DMS153 (cell line): ENCODE results near the gene KIF3A.

ENCODE experiments used
- DNase-seq: peaks from one replicate; lab custom pipeline; 2025; lab: John Stamatoyannopoulos, UW

Gene KIF3A

DNA sequence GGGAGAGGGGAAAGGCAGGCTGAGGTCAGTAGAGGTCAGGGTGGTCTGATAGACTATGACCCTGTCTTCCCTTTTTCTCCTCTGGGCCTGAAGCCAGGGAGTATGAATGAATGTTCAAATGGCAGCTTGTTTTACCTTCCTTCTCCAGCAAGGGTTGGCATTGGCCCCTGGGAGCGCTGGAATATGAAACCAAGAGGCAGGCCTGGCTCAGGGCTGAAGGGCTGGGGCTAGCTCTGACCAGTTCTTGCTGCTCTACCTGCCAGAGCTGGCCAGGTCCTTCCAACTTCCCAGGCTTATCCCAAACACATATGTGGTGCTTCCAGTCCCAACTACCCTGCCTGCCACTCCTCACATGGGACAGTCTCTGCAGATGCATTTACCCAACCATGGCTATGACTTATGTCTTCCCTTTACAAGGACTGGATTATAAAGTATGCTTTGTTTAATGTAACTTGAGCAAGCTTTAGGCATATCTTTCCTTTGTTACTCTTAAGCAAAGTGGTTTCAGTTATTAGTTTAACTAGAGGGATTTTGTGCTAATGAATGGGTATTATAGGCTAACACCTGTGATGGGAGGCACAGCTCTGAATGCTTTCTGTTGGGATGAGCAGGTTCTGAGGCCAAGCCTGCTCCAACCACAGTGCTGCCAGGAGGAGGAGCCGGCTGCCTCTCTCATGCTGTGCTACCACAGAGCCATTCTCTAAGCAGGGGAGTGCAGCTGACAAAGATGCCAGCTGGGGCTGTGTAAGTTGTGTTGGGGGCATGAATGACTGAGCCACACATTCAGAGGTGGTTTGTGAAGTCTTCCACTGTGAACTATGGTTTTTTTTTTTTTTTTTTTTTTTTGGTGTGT, 16.0 kb upstream of the KIF3A start:
- DNase-seq: no peak

DNA sequence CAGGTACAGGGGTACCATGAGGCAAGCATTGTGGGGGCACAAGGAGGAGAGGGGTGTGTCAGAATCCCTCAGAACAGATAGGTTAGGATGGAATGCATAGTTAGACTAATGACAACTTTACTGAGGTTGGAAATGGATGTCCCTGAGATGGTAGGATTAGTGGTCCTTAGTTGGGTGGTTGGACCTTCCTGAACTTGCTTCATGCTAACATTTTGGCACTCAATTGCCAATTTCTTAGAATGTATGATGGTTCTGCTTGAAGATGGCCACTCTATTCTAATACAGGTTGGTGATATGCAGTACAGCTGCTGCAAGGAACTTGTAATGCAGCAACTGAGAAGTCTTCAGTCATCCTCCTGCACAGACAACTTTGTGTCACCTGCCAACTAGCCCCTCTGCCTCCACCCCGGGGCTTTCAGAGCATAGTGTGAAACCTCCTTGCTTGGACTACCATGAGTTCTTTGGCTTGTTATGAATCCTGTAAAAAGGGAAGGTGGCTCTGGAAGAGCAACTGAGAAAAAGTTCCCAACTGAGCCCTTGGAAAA, 15.3 kb upstream of the KIF3A start:
- no peak for DNase-seq

DNA sequence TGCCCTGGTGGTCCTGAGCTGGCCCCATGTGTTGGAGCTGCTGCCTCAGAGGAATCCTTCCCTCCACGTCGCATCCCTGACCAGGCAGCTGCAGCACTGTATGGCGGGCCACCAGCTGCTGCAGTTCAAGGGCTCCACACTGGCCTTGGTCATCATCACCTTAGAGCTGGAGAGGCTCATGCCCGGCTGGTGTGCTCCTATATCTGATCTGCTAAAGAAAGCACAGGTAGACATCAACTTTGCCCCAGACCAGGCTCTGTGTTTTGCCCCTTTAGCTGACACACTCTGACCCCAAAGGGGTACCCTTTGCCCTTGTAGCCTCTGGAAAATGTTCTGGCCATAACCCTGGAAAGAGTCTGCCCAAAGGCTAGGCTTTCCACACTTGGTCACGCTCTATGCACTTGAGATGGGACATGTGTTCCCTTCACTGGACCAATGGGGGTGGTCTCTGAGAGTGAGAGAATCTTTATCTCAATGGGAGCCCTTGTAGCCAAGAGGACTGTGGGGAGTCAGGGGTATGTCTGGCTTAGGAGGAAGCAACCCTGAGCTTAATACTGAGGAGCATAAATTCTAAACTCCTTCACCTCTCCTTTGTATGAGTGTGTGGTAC, 14.7 kb upstream of the KIF3A start:
- no peak for DNase-seq

DNA sequence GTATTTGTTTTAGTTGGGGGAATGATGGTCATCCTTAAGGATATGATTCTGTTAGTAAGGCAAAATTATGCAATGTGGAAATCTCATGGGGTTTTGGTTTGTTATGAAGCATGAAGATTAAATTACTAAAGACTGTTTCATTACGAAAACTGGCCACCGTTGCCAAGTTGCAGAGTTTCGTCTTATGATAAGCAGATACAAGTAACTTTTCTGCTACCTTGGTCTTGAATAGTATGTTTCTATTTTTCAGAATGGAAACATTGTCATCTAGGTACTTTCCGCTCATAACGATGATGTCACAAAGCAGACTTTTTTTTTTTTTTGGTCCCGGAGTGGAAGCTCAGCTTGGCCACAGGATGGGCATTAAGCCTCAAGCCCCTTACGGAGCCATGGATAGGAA, 14.1 kb upstream of the KIF3A start:
- DNase-seq: no peak

DNA sequence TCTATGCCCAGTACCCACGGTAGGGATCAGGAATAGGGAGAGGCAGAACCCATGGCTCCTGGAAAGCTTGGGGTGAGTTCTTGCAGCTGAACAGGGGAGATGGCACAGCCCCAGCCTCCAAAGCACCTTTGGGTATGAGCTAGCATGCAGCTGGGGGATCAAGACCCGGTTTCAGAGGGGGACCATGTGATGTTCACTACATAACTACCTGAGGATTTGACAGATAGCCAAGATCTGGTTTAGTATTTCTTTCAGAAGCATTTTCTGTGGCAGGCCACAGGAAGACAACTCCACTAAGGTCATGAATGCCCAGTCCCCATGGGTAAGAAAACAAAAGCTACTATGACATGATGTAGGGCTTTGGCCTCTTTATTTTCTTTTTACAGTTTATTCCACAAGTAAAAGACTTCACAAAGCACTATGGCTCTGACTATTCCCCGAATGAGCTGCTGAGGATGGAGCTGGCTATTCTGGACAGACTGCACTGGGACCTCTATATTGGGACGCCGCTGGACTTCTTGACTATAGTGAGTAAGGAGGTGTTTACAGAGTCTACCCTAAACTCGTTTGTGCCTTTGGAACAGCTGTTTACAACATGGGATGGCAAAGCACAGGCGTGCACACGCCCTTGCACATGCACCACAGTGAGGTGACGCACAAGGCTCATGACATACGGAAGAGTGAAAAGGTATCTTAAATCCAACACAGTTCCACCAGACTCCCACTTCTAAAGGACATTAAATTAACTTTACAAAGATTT, 13.3 kb upstream of the KIF3A start:
- no peak for DNase-seq

DNA sequence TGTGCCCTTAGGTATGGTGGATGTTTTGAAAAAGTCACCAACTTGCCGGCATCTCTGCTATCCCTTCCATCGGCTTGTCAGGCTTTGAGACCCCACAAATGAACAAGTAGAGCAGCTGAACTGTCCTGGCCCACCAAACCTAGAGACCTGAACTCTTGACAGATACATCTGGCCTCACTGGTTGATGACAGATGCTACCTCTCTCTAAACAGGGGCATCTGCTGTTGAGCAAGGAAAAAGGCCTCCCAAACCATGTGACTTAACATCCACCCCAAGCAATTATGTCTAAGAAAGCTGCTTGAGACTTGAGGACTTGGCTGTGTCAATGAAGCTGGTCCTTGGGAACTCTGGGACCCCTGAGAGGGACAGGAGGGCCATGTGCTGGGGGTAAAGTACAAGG, 12.2 kb upstream of the KIF3A start:
- DNase-seq: no peak

DNA sequence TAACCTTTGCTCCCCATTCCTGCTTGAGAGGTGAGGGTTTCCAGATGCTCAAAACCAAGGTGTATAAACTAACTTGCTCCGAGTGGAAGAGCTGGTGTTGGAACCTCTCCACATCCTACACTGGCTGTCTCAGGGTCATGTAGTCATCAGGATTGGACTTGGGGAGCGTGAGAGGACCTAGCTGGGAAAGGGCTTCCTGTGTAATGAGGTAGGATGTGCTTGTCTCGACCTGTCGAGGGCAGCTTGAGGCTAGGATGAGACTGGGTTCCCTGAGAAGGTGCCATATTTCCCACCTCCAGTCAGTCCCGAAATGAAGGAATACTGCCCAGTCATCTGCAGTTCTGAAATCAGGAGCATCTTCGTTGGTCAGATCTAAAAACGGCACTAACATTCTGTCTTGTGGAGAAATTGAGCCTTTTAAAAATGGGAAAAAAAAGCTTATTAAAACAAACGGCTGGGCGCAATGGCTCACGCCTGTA, 11.2 kb upstream of the KIF3A start:
- no peak for DNase-seq

DNA sequence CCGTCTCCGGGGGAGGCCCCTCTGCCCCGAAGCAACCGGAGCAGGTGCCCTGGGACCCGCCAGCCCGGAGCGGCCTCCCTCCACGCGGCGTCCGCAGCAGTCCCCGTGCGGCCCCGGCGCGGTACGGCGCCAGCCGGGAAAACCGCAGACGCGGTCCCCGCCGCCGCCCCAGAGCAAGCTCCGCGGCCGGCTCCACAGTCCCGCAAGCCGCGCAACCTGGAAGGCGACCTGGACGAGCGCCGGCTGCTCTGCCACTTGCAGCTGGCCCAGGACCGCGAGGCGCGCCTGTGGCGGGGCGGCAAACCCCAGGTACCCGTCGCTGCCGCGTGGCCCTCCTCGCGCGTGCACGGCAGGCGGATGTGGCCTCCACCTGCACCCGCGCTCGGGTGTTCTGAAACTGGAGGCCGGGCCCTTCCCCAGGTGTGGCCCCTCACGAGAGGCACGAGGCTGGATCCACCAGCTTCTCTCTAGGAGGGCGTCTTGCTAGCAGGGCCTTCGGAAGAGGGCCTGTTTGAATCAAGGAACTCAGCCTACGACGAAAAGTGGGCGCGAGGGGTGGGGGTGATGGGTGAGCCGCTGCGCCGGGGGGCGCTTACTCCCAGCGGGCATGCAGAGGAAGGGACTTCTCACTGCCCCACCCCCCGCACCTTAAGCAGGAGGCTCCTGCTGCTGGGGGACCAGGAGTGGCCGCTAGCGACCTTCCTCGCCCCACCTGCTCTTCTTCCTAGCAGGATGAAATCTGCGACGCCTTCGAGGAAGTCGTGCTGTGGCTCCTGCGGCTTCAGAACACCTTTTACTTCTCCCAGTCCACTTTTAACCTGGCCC, 10.5 kb upstream of the KIF3A start:
- DNase-seq: no peak

DNA sequence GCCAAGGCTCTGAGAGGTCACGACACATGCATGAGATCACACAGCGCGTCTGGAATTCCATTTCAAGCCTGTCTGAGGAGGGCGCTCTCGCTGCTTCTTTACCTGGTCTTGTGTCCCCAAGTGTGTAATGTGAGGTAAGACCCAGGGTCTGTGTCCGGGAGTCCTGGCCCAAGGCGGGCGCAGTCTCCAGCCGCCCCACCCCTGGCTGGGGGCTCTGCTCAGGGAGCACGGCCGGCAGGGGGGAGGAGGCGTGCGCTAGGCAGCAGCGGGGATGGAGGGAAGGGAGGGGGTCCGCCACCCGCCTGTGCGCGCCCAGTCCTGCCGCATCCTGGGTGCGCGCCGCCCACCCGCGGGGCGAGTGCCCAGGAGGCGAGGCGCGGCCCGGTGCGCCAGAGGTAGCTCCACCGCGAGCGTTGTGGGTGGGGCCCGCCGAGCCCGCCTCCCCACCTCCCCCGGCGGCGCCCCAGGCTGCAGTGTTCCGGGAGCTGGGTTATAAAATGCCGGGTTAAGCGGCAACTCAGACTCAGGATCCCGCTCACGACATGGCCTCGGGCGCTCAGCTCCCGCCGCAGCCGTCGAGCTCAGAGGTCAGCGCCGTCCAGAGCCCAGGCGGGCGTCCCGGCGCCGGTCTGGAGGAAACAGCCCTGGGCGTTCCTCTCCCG, 9.7 kb upstream of the KIF3A start, which contains the start of gene CCNI2:
CCNI2 (plus strand) TSS at position 473 of the 662 bp plus-strand sequence; CDS start at position 543, 70 bp downstream.
- DNase-seq: no peak

DNA sequence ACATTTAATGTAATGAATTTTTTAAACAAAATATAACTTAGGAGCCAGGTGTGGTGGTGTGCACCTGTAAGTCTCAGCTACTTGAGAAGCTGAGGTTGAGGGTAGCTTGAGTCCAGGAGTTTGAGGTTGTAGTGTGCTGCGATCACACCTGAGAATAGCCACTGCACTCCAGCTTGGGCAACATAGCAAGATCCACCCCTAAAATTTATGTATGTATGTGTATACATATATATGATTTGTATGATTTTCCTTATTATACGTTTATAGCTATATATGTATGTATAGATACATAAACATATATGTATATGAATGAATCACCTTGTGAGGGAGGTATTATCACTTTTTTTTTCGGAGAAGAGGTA, 9.2 kb upstream of the KIF3A start:
- no peak for DNase-seq

DNA sequence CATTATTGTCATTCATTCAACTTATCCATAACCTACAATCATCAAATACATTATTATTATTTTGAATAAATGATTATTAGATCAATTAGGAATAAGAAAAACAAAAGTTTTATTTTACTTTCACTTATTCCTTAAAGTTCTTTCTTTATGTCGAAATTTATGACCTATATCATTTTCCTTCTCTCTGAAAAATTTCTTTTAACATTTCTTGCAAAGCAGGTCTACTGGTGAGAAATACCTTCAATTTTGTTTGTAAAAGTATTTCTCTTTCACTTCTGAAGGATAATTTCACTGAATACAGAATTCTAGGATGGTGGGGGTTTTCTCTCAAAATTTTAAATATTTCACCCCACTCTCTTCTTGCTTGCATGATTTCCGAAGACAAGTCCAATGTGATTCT, 7.3 kb upstream of the KIF3A start:
- DNase-seq: no peak

DNA sequence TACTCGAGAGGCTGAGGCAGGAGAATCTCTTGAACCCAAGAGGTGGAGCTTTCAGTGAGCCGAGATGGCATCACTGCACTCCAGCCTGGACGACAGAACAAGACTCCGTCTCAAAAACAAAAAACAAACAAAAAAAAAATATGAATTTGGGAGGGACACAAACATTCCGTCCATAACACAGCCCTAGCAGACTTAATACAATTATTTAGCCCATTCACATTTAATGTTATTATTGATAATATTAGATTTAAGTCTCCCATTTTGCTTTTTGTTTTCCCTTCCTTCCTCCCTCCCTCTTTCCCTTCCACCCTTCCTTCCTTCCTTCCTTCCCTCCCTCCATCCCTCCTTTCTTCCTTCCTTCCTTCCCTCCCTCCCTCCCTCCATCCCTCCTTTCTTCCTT, 5.3 kb upstream of the KIF3A start:
- no peak for DNase-seq

DNA sequence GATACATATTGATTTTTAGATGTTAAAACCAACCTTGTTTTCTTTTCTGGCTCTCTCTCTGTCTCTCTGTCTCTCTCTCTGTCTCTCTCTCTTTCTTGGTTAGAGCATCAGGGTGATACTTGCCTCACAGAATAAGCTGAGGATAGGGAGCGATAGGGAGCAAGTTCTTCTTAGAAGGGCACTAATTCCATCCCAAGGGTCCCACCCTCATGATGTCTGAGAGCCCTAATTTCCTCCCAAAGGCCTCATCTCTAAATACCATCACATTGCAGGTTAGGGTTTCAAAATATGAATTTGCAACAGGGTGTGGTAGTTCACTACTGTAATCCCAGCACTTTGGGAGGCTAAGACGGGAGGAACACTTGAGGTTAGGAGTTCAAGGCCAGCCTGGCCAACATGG, 4.8 kb upstream of the KIF3A start:
- DNase-seq: no peak

DNA sequence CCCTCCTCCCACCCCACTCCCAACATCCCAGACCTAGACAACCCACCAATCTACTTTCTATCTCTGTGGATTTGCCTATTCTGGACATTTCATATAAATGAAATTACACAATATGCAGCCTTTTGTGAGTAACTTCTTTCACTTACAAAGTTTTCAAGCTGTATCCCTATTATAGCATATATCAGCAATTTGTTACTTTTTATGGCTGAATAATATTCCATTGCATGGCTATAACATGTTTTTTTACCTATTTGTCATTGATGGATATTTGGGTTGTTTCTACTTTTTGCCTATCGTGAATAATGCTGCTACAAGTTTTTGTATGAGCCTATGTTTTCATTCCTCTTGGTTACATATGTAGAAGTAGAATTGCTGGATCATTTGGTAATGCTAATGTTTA, 1.9 kb upstream of the KIF3A start:
- DNase-seq: no peak

DNA sequence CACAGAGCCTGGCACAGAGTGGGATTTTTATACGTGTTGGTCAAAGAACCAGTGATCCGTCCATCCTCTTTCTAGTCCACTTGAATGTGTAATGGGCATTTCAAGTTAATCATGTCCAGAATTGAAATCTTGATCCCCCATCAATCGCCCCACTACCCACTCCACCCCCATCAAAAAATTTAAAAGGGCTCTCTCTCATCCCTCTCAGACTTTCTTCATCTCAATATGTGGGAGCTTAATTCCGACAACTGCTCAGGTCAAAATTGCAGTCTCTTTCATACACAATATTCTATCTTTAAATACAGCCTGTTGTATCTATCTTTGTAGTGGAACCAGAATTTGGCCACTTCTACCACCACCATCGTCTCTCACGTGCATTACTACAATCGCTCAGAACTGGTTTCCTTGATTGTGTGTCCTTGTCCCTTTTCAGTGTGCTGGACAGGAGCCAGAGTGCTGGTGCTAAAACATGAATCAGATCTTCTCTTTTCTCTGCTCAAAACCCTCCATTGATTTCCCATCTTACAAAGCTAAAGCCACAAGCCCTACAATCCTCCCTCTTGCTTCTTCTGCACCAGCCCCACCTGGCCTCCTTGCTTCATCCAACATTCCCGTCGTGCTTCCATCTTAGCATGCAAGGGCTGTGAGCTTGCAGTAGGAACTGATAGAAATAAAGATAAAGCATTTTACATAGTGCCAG, 786 bp upstream of the KIF3A start:
- DNase-seq: no peak

DNA sequence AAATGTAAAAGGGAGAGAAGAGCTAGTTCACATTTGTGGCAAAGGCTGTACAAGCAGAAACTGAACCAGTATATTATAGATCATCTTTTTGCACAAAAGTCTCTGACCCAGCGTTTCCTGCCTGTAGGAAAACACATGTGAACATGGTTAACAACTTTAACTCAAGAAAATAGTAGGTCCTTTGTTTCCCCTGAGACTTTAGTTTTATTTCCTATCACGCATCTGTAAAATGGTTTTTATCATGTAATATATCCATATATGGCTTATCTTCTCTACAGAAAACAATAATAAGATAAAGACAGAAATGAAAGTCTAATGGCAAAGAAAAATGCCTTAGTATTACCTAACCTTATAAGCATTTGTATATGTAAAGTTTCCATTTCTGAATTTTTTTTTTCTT, 2.7 kb downstream of the KIF3A start:
- DNase-seq: no peak

DNA sequence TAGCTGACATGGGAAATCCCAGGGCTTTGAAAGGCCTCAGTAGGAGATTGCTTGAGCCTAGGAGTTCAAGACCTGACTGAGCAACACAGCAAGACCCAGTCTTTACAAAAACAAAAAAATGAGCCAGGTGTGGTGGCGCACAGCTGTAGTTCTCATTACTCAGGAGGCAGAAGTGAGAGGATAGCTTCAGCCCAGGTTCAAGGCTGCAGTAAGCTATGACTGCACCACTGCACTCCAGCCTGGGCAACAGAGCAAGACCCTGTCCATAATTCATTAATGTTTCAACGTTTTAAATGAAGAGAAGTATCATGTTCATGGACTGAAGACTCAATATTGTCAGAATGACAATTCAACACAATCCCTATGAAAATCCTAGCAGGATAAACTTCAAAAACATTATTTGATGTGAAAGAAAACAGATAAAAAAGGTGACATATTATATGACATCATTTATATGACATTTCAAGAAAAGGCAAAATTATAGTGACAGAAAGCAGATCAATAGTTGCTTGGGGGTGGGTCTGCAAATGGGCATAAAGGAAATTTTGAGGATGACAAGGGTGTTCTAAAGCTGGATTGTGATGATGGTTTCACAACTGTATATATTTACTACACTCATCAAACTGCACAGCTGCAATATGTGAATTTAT, 3.7 kb downstream of the KIF3A start:
- no peak for DNase-seq

DNA sequence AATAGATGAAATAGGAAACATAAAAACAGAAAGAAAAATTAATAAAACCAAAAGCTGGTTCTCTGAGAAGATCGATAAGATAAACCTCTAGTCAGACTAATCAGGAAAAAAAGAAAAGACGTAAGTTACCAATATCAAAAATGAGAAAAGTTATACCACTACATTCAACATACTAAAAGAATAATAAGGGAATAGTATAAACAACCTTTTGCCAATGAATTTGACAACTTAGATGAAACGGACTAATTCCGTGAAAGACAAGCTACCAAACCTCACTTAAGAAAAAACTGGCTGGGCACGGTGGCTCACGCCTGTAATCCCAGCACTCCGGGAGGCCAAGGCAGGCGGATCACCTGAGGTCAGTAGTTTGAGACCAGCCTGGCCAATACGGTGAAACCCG, 7.5 kb downstream of the KIF3A start:
- DNase-seq: no peak

DNA sequence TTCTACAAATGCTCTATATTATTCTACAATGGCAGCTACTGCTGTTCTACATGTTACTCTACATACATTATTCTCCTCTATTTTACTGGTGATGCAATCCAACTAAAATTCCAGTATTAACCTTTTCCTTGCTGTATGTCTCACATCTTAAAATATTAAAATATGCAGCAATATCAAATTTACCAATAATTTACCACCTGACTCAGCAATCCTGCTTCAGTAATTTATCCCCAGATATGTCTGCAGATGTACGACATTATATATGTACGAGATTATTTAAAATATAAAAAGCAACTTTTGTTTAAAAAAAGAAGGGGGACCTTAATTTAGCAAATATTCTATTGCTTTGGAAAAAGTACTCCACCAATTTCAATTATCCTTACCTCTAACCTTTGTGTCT, 11.6 kb downstream of the KIF3A start:
- DNase-seq: no peak
